GM12874 (cell line): ENCODE data around the gene MPZL2.

Experiments
- CTCF ChIP-seq: IDR thresholded peaks from 2 replicates; pipeline ENCODE4 v1.5.1; 2011; ENCODE audit warnings: low read depth, mild to moderate bottlenecking, control low read depth, low read length, moderate library complexity; ENCODE audit not compliant: insufficient read depth

Gene MPZL2

GRCh38 chr11:118291477-118292135, 27.5 kb upstream of the MPZL2 start:
- no peak for TF ChIP-seq CTCF

- peak; percentile 23 for TF ChIP-seq CTCF
Observed at GRCh38 chr11:118290923-118291322, 26.8 kb upstream of the MPZL2 start.

- no peak for TF ChIP-seq CTCF
Observed at GRCh38 chr11:118289401-118289800, 25.3 kb upstream of the MPZL2 start.

GRCh38 chr11:118287006-118287405, 22.9 kb upstream of the MPZL2 start:
- no peak for TF ChIP-seq CTCF

- TF ChIP-seq CTCF = no peak
Observed at GRCh38 chr11:118286545-118286944, 22.4 kb upstream of the MPZL2 start.

GRCh38 chr11:118283756-118284350, 19.8 kb upstream of the MPZL2 start:
- TF ChIP-seq CTCF = no peak

- no peak for TF ChIP-seq CTCF
Observed at GRCh38 chr11:118283037-118283636, 19.0 kb upstream of the MPZL2 start.
